ENCODE results near the gene TMCC1.
"Not testable (repeated sequence)": the region's sequence is repeated elsewhere in the genome, so short reads cannot be mapped to it uniquely, and the experiment has no call there.

The TMCC1 gene

DNA sequence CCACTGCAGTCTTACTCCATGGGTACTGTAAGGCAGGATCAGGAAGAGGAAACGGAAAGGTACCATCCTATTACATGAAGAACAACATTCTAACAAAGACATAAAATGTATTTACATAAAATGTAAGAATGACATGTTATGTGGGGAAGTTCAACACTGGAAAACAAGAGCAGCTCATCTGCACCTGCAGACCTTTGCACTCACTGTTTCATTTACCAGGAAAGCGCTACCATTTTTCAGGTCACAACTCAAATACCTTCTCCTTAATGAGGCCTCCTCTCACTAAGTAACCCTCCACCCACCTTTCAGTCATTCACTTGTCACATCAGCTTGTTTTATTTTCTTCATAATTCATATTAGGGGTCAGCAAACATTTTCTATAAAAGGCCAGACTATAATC is 2.6 kb downstream of the TMCC1 start:
- DNase-seq, result no peak

GRCh38 chr3:129890125-129890524 is 3.4 kb downstream of the TMCC1 start:
- no peak for DNase-seq

DNA sequence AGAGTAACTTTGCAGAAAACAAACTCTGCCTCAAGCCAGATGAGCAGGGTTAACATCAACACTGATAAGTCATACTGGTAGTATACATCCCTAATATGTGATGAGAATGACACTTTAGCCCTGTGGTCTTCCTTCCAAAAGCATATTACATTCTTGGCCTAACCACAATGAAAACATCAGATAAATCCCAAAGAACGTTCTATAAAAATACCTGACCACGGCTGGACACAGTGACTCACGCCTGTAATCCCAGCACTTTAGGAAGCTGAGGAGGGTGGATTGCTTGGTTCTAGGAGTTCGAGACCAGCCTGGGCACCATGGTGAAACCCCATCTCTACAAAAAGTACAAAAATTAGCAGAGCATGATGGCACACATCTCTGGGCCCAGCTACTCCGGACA is 4.7 kb downstream of the TMCC1 start:
- no peak for DNase-seq

- DNase-seq, result no peak
Measured at GRCh38 chr3:129881261-129881660, 12.2 kb downstream of the TMCC1 start.

GRCh38 chr3:129878355-129878754 is 15.2 kb downstream of the TMCC1 start:
- DNase-seq, result no peak

- not testable (repeated sequence) for DNase-seq
Measured at GRCh38 chr3:129874479-129874878, 19.0 kb downstream of the TMCC1 start.

- DNase-seq, result no peak
Measured at GRCh38 chr3:129868912-129869311, 24.6 kb downstream of the TMCC1 start.

DNA sequence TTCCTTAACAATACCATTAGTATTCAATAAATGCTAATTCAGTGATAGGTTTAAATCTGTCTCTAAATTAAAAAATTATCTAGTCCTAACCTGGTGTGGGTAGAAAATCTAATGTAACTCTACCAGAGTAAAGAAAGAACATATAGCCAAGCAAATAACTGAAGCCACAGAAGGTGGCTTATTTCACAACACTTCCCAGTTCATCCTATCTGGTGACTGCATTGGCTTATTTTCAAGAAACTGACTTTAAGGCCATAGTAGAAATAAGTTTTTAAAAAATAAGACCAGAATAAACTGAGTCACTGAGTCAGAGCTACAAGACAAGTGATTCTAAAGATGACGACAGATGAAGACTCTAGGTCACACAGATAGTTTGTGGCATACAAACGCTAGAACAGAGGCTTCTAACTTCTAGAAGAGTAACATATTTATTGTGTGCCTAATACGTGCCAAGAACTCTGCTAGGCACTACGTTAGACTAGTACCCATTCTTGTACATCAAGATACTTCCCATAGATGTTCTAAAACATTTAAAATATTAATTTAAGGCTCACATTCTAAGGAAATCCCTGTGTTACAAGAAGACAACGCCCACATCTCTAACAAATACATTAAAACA is 25.9 kb downstream of the TMCC1 start:
- DNase-seq, result no peak

DNA sequence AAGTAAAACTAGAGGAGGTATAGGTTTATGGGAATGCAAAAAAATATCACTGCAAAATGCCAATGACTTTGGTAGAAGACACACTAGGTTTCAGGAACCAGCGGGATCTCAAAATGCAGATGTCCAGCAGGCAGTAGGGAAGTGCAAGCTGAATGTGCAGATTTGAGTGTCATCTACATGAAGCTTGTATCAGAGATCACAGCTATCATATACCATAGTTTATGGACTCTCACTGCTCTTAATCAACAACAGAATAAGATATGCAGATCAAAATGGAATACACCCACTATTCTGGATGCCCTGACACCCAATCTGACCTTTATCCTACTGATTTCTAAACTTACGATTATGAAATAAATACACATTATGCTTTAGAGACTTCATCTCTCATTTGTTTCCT is 27.7 kb downstream of the TMCC1 start:
- DNase-seq, result no peak

DNA sequence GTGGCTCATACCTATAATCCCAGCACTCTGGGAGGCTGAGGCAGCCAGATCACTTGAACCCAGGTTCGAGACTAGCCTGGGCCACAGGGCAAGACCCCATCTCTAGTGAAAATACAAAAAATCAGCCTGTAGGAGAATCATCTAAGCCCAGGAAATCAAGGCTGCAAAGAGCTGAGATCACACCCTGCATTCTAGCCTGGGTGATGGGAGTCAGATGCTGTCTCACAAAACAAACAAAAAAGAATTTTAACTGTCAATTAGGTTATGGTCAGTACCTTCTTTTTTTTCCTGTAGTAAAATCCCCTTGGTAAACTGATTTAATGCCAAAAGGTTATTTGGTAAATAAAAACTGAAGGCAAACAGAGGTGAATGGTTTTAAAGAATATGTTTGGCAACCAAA is 29.0 kb downstream of the TMCC1 start:
- DNase-seq, result no peak

- DNase-seq, result no peak
Measured at GRCh38 chr3:129859272-129859671, 34.2 kb downstream of the TMCC1 start.

DNA sequence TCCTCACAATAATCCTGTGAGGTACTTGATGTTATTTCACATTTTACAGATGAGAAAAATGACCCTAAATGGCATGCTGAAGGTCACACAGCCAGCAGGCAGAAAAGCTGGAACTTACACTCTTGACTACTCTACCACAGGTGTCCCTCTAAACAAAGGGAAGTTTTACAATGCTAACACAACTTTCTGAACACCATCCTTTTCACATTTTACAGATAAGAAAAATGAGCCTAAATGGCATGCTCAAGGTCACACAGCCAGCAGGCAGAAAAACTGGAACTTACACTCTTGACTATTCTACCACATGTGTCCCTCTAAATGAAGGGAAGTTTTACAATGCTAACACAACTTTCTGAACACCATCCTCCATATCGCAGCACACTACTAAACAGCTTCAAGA is 35.6 kb downstream of the TMCC1 start:
- no peak for DNase-seq

DNA sequence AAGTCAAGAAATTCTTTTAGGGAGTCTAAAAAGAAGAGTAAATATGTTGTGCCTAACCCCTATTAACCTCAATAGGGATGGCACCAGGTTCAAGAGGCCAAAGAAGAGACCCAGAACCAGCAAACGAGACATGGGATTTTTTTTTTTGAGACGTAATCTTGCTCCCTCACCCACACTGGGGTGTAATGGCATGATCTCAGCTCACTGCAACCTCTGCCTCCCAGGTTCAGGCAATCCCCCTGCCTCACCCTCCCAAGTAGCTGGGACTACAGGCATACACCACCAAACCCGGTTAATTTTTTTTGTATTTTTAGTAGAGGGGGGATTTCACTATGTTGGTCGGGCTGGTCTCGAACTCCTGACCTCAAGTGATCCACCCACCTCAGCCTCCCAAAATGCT is 36.7 kb downstream of the TMCC1 start:
- DNase-seq, result not testable (repeated sequence)

- DNase-seq, result no peak
Measured at GRCh38 chr3:129855832-129856419, 37.6 kb downstream of the TMCC1 start.

DNA sequence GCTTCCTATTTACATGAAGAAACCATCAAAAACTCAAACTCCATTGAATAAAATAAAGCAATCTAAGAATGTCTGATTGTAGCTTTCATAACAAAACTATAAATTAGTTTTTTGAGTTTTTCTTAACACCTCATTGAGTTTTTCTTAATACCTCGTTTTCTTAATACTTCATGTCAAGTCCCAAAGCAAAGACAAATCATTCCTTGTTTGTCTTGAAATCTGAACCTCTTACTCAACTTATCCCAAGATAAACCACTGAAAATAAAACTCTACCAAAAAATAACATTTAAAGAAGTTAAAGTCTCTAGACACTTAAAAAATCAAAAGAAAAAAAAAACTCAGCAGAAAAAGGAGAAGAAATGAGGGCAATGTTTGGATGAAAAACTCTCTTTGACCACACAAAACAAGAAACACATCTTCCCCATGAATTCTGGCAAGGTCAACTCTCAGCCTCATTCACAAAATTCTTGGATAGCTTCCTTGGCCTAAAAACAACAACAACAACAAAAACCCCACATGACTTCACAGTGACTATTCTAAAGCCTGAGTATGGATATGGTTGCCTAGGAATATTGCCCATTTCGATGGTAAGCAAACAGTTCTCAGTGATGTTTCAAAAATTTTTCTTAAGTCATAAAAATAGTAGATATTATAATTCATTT is 38.2 kb downstream of the TMCC1 start:
- DNase-seq, result no peak

DNA sequence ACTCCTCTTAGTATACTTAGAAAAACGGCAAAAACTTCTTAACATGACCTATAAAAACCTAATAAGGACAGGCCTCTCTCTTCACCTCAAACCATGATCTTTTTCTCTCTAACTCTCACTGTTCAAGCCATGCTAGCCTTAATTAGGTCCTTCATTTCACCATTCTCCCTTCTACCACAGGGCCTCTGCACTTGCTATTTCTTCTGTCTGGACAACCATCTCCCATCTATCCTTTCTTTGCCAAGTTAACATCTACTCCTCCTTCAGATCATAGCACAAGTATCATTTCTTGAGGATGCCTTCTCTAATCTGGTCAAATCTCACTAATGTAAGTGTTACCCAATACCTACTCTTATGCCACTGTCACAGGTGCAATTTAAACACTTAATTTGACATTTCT is 39.1 kb downstream of the TMCC1 start:
- no peak for DNase-seq

GRCh38 chr3:129845956-129846355 is 47.6 kb downstream of the TMCC1 start:
- DNase-seq, result no peak

GRCh38 chr3:129840707-129841360 is 52.7 kb downstream of the TMCC1 start:
- DNase-seq, result no peak

- no peak for DNase-seq
Measured at GRCh38 chr3:129838086-129838485, 55.4 kb downstream of the TMCC1 start.

- no peak for DNase-seq
Measured at GRCh38 chr3:129837065-129837642, 56.4 kb downstream of the TMCC1 start.

DNA sequence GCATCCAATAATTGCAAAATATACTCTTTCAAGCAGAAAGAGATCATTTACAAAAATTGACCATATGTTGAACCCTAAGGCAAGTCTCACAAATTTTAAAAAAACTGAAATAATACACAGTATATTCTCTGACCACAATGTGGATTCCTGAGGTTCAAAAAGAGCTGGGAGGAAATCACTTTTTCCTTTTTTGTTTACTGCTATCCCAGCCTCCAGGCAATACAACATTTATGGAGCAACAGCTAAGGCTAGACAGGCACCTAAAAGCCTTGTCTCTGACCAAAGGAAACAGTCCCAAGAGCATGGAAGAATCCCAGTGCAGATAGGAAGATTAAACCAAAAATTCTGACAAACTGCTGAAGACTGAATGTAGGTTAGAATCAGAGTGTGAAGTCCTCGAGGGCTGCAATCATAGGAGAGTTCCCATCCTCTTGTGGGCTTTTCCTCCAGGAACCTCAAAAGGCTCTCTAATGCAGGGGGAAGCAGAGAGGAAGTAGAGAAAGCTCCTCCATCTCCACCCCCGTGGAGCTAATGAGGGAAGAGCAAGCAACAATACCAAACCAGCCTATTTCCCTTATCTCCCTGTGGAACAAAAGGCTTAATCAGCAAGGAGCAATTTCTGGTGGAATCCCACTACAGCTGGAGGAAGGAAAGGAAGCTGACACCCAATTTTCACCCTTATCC is 57.0 kb downstream of the TMCC1 start:
- DNase-seq, result no peak

DNA sequence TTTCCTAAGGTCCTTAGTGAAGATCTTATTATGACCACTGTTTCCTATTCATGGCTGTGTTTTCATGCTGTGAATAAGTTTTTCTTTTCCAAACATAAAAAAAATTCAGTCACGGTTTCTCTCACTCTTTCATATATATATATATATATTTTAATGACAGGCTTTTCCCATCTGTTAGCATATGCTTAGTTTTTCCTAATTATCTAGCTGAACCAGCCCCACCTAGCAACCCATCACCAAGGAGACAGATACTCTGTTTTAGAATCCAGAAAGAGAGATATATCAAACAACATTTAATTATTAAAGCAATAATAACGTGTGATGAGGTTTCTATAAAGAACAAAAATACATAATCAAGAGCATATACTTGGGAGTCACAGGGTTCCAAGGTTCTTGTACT is 58.3 kb downstream of the TMCC1 start:
- DNase-seq, result no peak

GRCh38 chr3:129834580-129834979 is 58.9 kb downstream of the TMCC1 start:
- no peak for DNase-seq
